Lower lobe of right lung (tissue), 2 donors: ENCODE measurements around the gene CUBN. TPM values are rescaled to one million over a fixed set of nuclear protein-coding genes. Genes with fewer than 3 reads are reported as not detected.

Experiments used
- ATAC-seq, 2 donors: fragments of 200-7000 bp; cut with Tn5 transposase; one replicate each; pipeline ENCODE4 v1.9.1; 2020 to 2022; ENCODE audit warnings: mild to moderate bottlenecking in 2 of 2, moderate library complexity in 2 of 2
- DNase-seq: peaks from one replicate; pipeline ENCODE4 v3.0.0-alpha.2; 2020
- H3K27ac ChIP-seq: fragments of 200-600 bp; one replicate; pipeline ENCODE4 v1.8.0; 2022
- H3K27me3 ChIP-seq: fragments of 200-600 bp; one replicate; pipeline ENCODE4 v1.8.0; 2022; ENCODE audit warnings: low read depth
- H3K36me3 ChIP-seq: fragments of 200-600 bp; one replicate; pipeline ENCODE4 v1.8.0; 2022; ENCODE audit warnings: mild to moderate bottlenecking
- H3K4me1 ChIP-seq: fragments of 200-600 bp; one replicate; pipeline ENCODE4 v1.8.0; 2022
- H3K4me3 ChIP-seq: fragments of 200-600 bp; one replicate; pipeline ENCODE4 v1.8.0; 2022; ENCODE audit warnings: mild to moderate bottlenecking
- H3K9me3 ChIP-seq: fragments of 200-600 bp; one replicate; pipeline ENCODE4 v1.8.0; 2022
- intact Hi-C: fragments of 100-400 bp; cut with DNase I; formaldehyde crosslinking; loops from one replicate; pipeline ENCODE4 v1.11.0; 2022
- total RNA-seq: library from RNA; stranded (reverse); fragmentation: NEBNext Ultra II Directional; extraction: Animal tissue kit (Norgen Biotek cat#: 25700); gene quantifications from one replicate; pipeline ENCODE4 v1.2.1, GENCODE V29; 2021
- TF ChIP-seq, protein P1 (sequence below): fragments of 200-600 bp; IDR thresholded peaks from one replicate; pipeline ENCODE4 v1.8.0; 2022; ENCODE audit warnings: antibody characterized with exemption, mild to moderate bottlenecking
- donor health status: DM: no; HTN: yes; CAD: no; lungs with severe emphysema.

CUBN gene
- total RNA-seq, 1 donor from 2014 or later: 2.2 TPM

DNA sequence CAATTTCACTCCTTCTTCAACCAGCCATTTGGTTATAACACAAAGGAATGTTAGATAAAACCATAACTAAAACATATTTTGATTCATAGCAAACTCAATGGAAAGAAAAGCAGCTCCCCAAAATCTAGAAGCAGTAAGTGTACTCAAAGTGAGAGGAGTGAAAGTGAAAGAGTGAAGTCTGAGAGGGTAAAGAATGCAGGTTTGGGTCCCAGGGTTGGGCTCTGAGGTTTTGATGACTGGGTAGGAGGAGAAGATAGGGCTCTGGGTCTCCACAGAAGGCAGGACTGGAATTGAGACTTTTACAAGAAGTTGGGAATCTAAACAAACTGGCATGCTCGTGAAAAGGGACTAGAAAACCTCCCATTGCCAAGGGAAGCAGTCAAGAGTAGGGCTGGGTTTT is 227.0 kb downstream of the CUBN start:
- DNase-seq (no peak), ATAC-seq (no peak)
- H3K27me3 ChIP-seq: no peaks in the 10 kb centered on the region
- H3K9me3 ChIP-seq: no peaks in the 10 kb centered on the region
- H3K4me3 ChIP-seq: no peak overlapping the region
- intact Hi-C loops: no loop called here
- H3K36me3 ChIP-seq: no peaks in the 10 kb centered on the region
- TF ChIP-seq, protein P1, sequence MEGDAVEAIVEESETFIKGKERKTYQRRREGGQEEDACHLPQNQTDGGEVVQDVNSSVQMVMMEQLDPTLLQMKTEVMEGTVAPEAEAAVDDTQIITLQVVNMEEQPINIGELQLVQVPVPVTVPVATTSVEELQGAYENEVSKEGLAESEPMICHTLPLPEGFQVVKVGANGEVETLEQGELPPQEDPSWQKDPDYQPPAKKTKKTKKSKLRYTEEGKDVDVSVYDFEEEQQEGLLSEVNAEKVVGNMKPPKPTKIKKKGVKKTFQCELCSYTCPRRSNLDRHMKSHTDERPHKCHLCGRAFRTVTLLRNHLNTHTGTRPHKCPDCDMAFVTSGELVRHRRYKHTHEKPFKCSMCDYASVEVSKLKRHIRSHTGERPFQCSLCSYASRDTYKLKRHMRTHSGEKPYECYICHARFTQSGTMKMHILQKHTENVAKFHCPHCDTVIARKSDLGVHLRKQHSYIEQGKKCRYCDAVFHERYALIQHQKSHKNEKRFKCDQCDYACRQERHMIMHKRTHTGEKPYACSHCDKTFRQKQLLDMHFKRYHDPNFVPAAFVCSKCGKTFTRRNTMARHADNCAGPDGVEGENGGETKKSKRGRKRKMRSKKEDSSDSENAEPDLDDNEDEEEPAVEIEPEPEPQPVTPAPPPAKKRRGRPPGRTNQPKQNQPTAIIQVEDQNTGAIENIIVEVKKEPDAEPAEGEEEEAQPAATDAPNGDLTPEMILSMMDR: no peak
- H3K4me1 ChIP-seq: no peaks in the 10 kb centered on the region
- no peak overlapping the region for H3K27ac ChIP-seq

DNA sequence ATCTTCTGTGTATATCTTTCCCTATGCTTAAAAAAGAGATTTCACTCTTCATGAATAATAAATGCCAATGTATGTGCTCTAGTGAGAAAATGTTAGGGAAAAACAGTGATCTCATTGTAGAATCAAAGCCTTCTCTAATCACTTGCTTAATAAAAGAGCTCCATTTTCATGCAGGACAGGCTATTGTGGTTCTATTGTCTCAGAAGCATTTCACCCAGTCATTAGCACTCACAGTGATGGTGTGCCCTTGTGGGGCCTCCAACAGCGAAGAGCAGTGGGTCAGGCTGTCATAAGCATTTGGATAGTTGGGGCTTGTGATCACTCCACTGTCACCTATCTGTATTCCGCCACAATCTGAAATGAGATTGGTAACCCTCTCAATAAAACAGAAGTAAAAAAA is 228.5 kb downstream of the CUBN start:
- Histone ChIP-seq H3K4me1 (no peaks in the 10 kb centered on the region), H3K9me3 (no peaks in the 10 kb centered on the region), H3K4me3 (no peak overlapping the region), H3K27ac (no peak overlapping the region), H3K36me3 (no peaks in the 10 kb centered on the region), H3K27me3 (no peaks in the 10 kb centered on the region)
- ATAC-seq (no peak), DNase-seq (no peak)
- intact Hi-C loops: no loop called here
- TF ChIP-seq, protein P1: no peak

- DNase-seq (no peak), ATAC-seq (no peak)
- TF ChIP-seq, protein P1: no peak
- Histone ChIP-seq H3K9me3 (no peaks in the 10 kb centered on the region), H3K27ac (no peak overlapping the region), H3K36me3 (no peaks in the 10 kb centered on the region), H3K4me3 (no peak overlapping the region), H3K27me3 (no peaks in the 10 kb centered on the region), H3K4me1 (peaks cover 7% of the 10 kb centered on the region)
- intact Hi-C loops: no loop called here
These were observed 232.6 kb downstream of the CUBN start for GRCh38 chr10:16896993-16897392.

- intact Hi-C loops: no loop called here
- H3K4me1 ChIP-seq: peaks cover 19% of the 10 kb centered on the region
- TF ChIP-seq, protein P1: no peak
- no peak overlapping the region for H3K4me3 ChIP-seq
- ATAC-seq: no peak
- no peaks in the 10 kb centered on the region for H3K27me3 ChIP-seq
- no peaks in the 10 kb centered on the region for H3K9me3 ChIP-seq
- H3K27ac ChIP-seq: no peak overlapping the region
- DNase-seq: no peak
- H3K36me3 ChIP-seq: no peaks in the 10 kb centered on the region
These were observed 234.8 kb downstream of the CUBN start for GRCh38 chr10:16894821-16895220.

- Histone ChIP-seq H3K27me3 (no peaks in the 10 kb centered on the region), H3K4me1 (peaks cover 19% of the 10 kb centered on the region), H3K36me3 (no peaks in the 10 kb centered on the region), H3K9me3 (no peaks in the 10 kb centered on the region), H3K4me3 (no peak overlapping the region), H3K27ac (no peak overlapping the region)
- ATAC-seq (peak; percentile 8 to 71), DNase-seq (no peak)
- intact Hi-C loops: no loop called here
- TF ChIP-seq, protein P1: no peak
These were observed 235.9 kb downstream of the CUBN start for GRCh38 chr10:16893664-16894063.
